ENCODE measurements around the gene ARMH4.

GRCh38 chr14:58026967-58027366, 125.0 kb downstream of the ARMH4 start:
- TF ChIP-seq CTCF (IDR thresholded peaks at IDR 0.05 in 4 of 5, conservative IDR thresholded peaks at IDR 0.05 in 1 of 5) (no peak), POLR2A (IDR thresholded peaks at IDR 0.05) (no peak)
